ENCODE measurements around the gene SASH3. TPM values are rescaled to one million over a fixed set of nuclear protein-coding genes. Genes with fewer than 3 reads are reported as not detected.

Gene SASH3
- total RNA-seq, 2 donors from 2014 or later: 2.9 to 4.5 TPM

- no peak for DNase-seq
- H3K4me1 ChIP-seq: no peaks in the 10 kb centered on the region
- no peak overlapping the region for H3K9ac ChIP-seq (ENCODE audit: low read depth in 2 of 2, low read length in 2 of 2)
- H3K27me3 ChIP-seq: no peaks in the 10 kb centered on the region
- TF ChIP-seq, protein P1, sequence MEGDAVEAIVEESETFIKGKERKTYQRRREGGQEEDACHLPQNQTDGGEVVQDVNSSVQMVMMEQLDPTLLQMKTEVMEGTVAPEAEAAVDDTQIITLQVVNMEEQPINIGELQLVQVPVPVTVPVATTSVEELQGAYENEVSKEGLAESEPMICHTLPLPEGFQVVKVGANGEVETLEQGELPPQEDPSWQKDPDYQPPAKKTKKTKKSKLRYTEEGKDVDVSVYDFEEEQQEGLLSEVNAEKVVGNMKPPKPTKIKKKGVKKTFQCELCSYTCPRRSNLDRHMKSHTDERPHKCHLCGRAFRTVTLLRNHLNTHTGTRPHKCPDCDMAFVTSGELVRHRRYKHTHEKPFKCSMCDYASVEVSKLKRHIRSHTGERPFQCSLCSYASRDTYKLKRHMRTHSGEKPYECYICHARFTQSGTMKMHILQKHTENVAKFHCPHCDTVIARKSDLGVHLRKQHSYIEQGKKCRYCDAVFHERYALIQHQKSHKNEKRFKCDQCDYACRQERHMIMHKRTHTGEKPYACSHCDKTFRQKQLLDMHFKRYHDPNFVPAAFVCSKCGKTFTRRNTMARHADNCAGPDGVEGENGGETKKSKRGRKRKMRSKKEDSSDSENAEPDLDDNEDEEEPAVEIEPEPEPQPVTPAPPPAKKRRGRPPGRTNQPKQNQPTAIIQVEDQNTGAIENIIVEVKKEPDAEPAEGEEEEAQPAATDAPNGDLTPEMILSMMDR (IDR thresholded peaks at IDR 0.05): no peak
- no peak overlapping the region for H3K4me3 ChIP-seq
- no peaks in the 10 kb centered on the region for H3K36me3 ChIP-seq
- no peaks in the 10 kb centered on the region for H3K9me3 ChIP-seq
- no peak overlapping the region for H3K27ac ChIP-seq
- intact Hi-C loops (cut with DNase I): no loop called here
Measured at GRCh38 chrX:129750971-129751370, 28.8 kb upstream of the SASH3 start.

DNA sequence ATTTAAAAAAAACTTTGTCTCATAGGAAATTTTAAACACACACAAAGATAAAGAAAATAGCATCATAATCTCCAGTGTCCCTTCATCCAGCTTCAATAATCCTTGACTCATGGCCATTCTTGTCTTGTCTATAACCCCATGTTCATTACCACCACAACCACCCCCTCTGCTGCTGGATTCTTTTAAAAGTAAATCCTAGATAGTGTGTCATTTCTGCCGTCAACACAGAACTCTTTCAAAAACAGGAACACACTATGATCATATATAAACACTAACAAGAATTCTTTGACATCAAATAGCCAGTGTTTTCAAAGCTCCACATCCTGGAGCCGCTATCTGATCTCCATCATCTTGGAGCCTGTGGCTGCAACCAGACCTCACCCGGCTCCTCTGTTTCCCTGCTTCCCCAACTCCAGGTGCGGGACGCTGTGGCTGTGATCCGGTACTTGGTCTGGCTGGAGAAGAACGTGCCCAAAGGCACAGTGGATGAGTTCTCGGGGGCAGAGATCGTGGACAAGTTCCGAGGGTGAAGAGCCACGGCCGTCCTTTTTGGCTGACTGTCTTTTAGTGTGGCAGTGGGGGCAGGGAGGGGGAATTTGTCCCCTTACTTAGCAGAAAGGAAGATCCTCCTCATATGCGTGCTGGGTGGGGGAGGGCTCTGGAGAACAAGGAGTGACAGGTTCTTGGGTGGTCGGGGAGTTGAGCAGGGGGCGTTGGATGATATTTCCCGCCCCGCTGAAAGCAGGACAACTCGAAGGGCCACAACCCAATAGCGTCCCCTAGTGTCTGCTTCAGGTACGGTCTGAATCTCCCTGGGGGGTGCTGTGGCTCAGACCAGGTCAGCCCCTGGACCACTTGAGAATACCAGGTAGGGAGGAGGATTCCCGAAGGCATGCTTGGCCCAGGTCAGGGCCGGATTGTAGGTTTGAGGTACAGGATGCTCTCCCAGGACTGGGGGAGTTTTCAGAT is 25.4 kb upstream of the SASH3 start:
- H3K27ac ChIP-seq: no peak overlapping the region
- no peaks in the 10 kb centered on the region for H3K36me3 ChIP-seq
- DNase-seq: no peak
- H3K27me3 ChIP-seq: no peaks in the 10 kb centered on the region
- no peaks in the 10 kb centered on the region for H3K4me1 ChIP-seq
- H3K4me3 ChIP-seq: no peak overlapping the region
- H3K9ac ChIP-seq (ENCODE audit: low read depth in 2 of 2, low read length in 2 of 2): no peak overlapping the region
- TF ChIP-seq, protein P1 (IDR thresholded peaks at IDR 0.05): no peak
- intact Hi-C loops (cut with DNase I): no loop called here
- no peaks in the 10 kb centered on the region for H3K9me3 ChIP-seq

DNA sequence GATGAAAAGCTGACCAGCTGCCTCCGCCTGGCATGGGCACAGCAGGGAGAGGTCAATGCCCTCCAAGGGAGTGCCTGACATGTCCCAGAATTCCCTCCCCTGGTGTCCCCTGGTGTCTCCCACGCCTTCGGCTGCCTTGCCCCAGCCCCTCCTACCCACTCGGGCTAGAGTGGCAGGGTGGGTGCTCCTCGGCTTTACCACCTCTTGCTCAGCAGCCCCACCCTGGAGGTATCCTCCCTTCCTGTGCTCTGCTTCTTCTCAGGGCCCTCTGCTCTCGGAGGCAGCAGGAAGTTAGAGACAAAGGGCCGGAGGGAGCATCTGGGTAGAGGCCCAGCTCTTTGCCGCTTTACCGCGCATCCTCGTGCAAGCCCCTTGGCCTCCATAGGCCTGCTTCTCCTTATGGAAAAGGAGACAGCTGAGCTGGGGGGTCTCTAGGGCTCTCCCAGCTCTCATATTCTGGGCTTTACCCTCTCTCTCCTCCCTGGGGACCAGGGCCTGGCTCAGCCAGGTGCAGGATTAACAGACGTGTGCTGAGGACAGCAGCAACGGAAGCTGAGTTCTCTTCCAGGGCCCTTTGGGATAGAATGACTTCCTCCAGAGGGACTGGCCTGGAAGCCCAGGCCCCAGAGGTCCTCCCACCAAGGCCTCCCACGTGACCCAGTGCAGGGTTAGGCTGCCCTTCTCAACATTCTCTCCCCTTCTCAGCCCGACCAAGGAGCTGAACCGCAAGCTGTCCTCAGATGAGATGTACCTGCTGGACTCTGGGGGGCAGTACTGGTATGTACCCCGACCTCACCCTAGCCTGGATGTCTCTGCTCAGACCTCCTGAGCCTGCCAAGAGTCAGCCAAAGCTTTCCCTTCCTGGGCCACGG is 23.7 kb upstream of the SASH3 start:
- no peaks in the 10 kb centered on the region for H3K27me3 ChIP-seq
- H3K36me3 ChIP-seq: no peaks in the 10 kb centered on the region
- intact Hi-C loops (cut with DNase I): no loop called here
- no peaks in the 10 kb centered on the region for H3K9me3 ChIP-seq
- no peaks in the 10 kb centered on the region for H3K4me1 ChIP-seq
- H3K27ac ChIP-seq: no peak overlapping the region
- H3K9ac ChIP-seq (ENCODE audit: low read depth in 2 of 2, low read length in 2 of 2): no peak overlapping the region
- TF ChIP-seq, protein P1 (IDR thresholded peaks at IDR 0.05): no peak
- DNase-seq: no peak
- H3K4me3 ChIP-seq: no peak overlapping the region

DNA sequence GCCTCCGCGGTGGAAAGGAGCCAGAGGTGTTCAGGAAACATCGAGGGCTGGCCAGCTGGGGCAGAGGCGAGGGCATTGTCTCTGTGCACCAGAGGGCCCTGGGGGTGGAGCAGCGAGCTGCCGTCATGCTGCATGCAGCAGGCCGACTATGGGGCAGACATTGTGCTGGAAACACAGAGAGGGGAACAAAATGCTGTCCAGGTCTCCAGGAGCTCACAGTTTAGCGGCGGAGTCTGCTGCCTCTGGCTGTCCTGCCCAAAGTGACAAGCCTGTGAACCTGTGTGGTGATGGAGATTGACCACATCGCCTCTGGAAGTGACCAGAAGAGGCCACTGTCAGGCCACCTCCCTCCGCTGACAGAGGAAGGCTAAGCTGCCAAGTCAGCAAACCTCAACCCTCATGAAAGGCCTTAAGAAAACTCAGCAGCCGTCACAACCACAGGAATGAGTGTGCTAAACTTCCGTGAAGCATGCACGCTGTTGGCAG is 20.1 kb upstream of the SASH3 start:
- Histone ChIP-seq H3K36me3 (no peaks in the 10 kb centered on the region), H3K4me3 (no peak overlapping the region), H3K4me1 (no peaks in the 10 kb centered on the region), H3K9me3 (no peaks in the 10 kb centered on the region), H3K9ac (ENCODE audit: low read depth in 2 of 2, low read length in 2 of 2) (no peak overlapping the region), H3K27ac (no peak overlapping the region), H3K27me3 (no peaks in the 10 kb centered on the region)
- DNase-seq: no peak
- TF ChIP-seq, protein P1 (IDR thresholded peaks at IDR 0.05): no peak
- intact Hi-C loops (cut with DNase I): no loop called here

GRCh38 chrX:129760155-129760554 is 19.6 kb upstream of the SASH3 start:
- no peak overlapping the region for H3K27ac ChIP-seq
- intact Hi-C loops (cut with DNase I): no loop called here
- no peaks in the 10 kb centered on the region for H3K4me1 ChIP-seq
- TF ChIP-seq, protein P1 (IDR thresholded peaks at IDR 0.05): no peak
- H3K36me3 ChIP-seq: no peaks in the 10 kb centered on the region
- no peak for DNase-seq
- no peak overlapping the region for H3K9ac ChIP-seq (ENCODE audit: low read depth in 2 of 2, low read length in 2 of 2)
- no peaks in the 10 kb centered on the region for H3K27me3 ChIP-seq
- no peak overlapping the region for H3K4me3 ChIP-seq
- H3K9me3 ChIP-seq: no peaks in the 10 kb centered on the region

Measured in colonic mucosa (tissue), 4 donors.